H9 (cell line): ENCODE data around the gene PAPOLG. TPM values are rescaled to one million over a fixed set of nuclear protein-coding genes. Genes with fewer than 3 reads are reported as not detected.

Source experiments
- DNase-seq: peaks from one replicate; pipeline ENCODE4 v3.0.0-alpha.2; 2017
- H2AFZ ChIP-seq: one replicate; pipeline ENCODE4 v1.6.1; 2013; ENCODE audit warnings: mild to moderate bottlenecking, low read length, control low read depth, moderate library complexity
- H2AK5ac ChIP-seq: 2 replicates; pipeline ENCODE4 v1.6.1; 2013; ENCODE audit warnings: low read length, control low read depth, mixed read lengths; ENCODE audit not compliant: insufficient read length
- H2BK120ac ChIP-seq: one replicate; pipeline ENCODE4 v1.6.1; 2013; ENCODE audit warnings: low read depth, mild to moderate bottlenecking, low read length, control low read depth, inconsistent platforms; ENCODE audit not compliant: poor library complexity, severe bottlenecking
- H2BK12ac ChIP-seq: 2 replicates; pipeline ENCODE4 v1.6.1; 2013; ENCODE audit warnings: low read length, control low read depth, mixed read lengths, low read depth; ENCODE audit not compliant: insufficient read length
- H2BK15ac ChIP-seq: 2 replicates; pipeline ENCODE4 v1.6.1; 2013; ENCODE audit warnings: low read depth, low read length, control low read depth
- H2BK20ac ChIP-seq: one replicate; pipeline ENCODE4 v1.6.1; 2013; ENCODE audit warnings: low read depth, mild to moderate bottlenecking, low read length, control low read depth, inconsistent platforms; ENCODE audit not compliant: poor library complexity, severe bottlenecking
- H2BK5ac ChIP-seq: 2 replicates; pipeline ENCODE4 v1.6.1; 2013; ENCODE audit warnings: low read length, control low read depth, mixed read lengths; ENCODE audit not compliant: insufficient read length
- H3K14ac ChIP-seq: 2 replicates; pipeline ENCODE4 v1.6.1; 2013; ENCODE audit warnings: low read length, control low read depth; ENCODE audit not compliant: insufficient read depth
- H3K18ac ChIP-seq: 2 replicates; pipeline ENCODE4 v1.6.1; 2013; ENCODE audit warnings: low read depth, mild to moderate bottlenecking, mixed read lengths, low read length, control low read depth; ENCODE audit not compliant: insufficient read length
- H3K23ac ChIP-seq: 2 replicates; pipeline ENCODE4 v1.6.1; 2013; ENCODE audit warnings: low read length, control low read depth, mixed read lengths, low read depth; ENCODE audit not compliant: insufficient read length
- H3K23me2 ChIP-seq: 2 replicates; pipeline ENCODE4 v1.6.1; 2013; ENCODE audit warnings: low read depth, mild to moderate bottlenecking, mixed read lengths, low read length, control low read depth; ENCODE audit not compliant: insufficient read length, poor library complexity, severe bottlenecking
- H3K27ac ChIP-seq: 2 replicates; pipeline ENCODE4 v1.5.1; 2013; ENCODE audit warnings: low read length, control low read depth, mixed read lengths, low read depth; ENCODE audit not compliant: insufficient read length
- H3K27me3 ChIP-seq: 2 replicates; pipeline ENCODE4 v1.6.1; 2013; ENCODE audit warnings: low read length, control low read depth, inconsistent platforms; ENCODE audit not compliant: insufficient read depth
- H3K4ac ChIP-seq: 2 replicates; pipeline ENCODE4 v1.6.1; 2013; ENCODE audit warnings: low read depth, mild to moderate bottlenecking, control low read depth, inconsistent platforms, low read length, moderate library complexity
- H3K4me1 ChIP-seq: 2 replicates; pipeline ENCODE4 v1.6.1; 2013; ENCODE audit warnings: low read length, control low read depth, inconsistent platforms; ENCODE audit not compliant: insufficient read depth
- H3K4me2 ChIP-seq: 2 replicates; pipeline ENCODE4 v1.6.1; 2013; ENCODE audit warnings: low read length, control low read depth, mixed read lengths; ENCODE audit not compliant: insufficient read length, insufficient read depth
- H3K56ac ChIP-seq: 2 replicates; pipeline ENCODE4 v1.6.1; 2013; ENCODE audit warnings: low read depth, mild to moderate bottlenecking, mixed read lengths, low read length, control low read depth; ENCODE audit not compliant: insufficient read length
- H3K79me1 ChIP-seq: 2 replicates; pipeline ENCODE4 v1.6.1; 2013; ENCODE audit warnings: low read depth, mild to moderate bottlenecking, moderate library complexity, low read length, control low read depth, inconsistent platforms; ENCODE audit not compliant: insufficient read depth, poor library complexity, severe bottlenecking
- H3K79me2 ChIP-seq: 2 replicates; pipeline ENCODE4 v1.6.1; 2013; ENCODE audit warnings: low read length, control low read depth, inconsistent platforms; ENCODE audit not compliant: insufficient read depth
- H3K9ac ChIP-seq: 2 replicates; pipeline ENCODE4 v1.6.1; 2013; ENCODE audit warnings: low read length, control low read depth, mixed read lengths; ENCODE audit not compliant: insufficient read length; ENCODE audit errors: extremely low read depth
- H3K9me3 ChIP-seq: one replicate; pipeline ENCODE4 v1.6.1; 2013; ENCODE audit warnings: low read depth, low read length, inconsistent platforms; ENCODE audit not compliant: control insufficient read depth
- H3T11ph ChIP-seq: one replicate; pipeline ENCODE4 v1.6.1; 2013; ENCODE audit warnings: mild to moderate bottlenecking, low read length, control low read depth, inconsistent platforms
- H4K20me1 ChIP-seq: one replicate; pipeline ENCODE4 v1.6.1; 2013; ENCODE audit not compliant: control insufficient read depth, insufficient read length, insufficient read depth
- H4K5ac ChIP-seq: 2 replicates; pipeline ENCODE4 v1.6.1; 2013; ENCODE audit warnings: low read depth, mild to moderate bottlenecking, mixed read lengths, low read length, control low read depth; ENCODE audit not compliant: insufficient read length
- H4K8ac ChIP-seq: replicated peaks from 2 replicates; pipeline ENCODE4 v1.6.1; 2013; ENCODE audit warnings: low read length, control low read depth, mixed read lengths, low read depth; ENCODE audit not compliant: insufficient read length
- H4K91ac ChIP-seq: 2 replicates; pipeline ENCODE4 v1.6.1; 2013; ENCODE audit warnings: low read depth, mild to moderate bottlenecking, moderate library complexity, mixed read lengths, low read length, control low read depth; ENCODE audit not compliant: insufficient read length
- H3K27ac Mint-ChIP-seq, 3 experiments: 2 replicates in 2 of 3; 3 replicates in 1 of 3; pipeline ENCODE4 v1.8.0; 2020 to 2021; ENCODE audit warnings: mixed read lengths in 3 of 3, mild to moderate bottlenecking in 1 of 3, moderate library complexity in 1 of 3
- H3K27me3 Mint-ChIP-seq: 2 replicates; pipeline ENCODE4 v1.8.0; 2021; ENCODE audit warnings: low read depth, mild to moderate bottlenecking, moderate library complexity, mixed read lengths
- H3K36me3 Mint-ChIP-seq, 3 experiments: 2 replicates in 2 of 3; 3 replicates in 1 of 3; pipeline ENCODE4 v1.8.0; 2020 to 2021; ENCODE audit warnings: low read depth in 3 of 3, mixed read lengths in 3 of 3; ENCODE audit not compliant: insufficient read depth in 1 of 3
- H3K4me1 Mint-ChIP-seq, 2 experiments: 2 replicates each; pipeline ENCODE4 v1.8.0; 2020; ENCODE audit warnings: mixed read lengths in 2 of 2
- H3K4me3 Mint-ChIP-seq, 2 experiments: 2 replicates in 1 of 2; 3 replicates in 1 of 2; pipeline ENCODE4 v1.8.0; 2020 to 2021; ENCODE audit warnings: mild to moderate bottlenecking in 2 of 2, mixed read lengths in 2 of 2, moderate library complexity in 1 of 2
- H3K9me3 Mint-ChIP-seq, 2 experiments: 2 replicates in 1 of 2; 3 replicates in 1 of 2; pipeline ENCODE4 v1.8.0; 2020; ENCODE audit warnings: mild to moderate bottlenecking in 2 of 2, mixed read lengths in 2 of 2, moderate library complexity in 1 of 2
- CTCF ChIP-seq: fragments of 200-600 bp; sonication (generic); conservative IDR thresholded peaks from 3 replicates; pipeline ENCODE4 v1.8.0; 2021; ENCODE audit warnings: antibody characterized with exemption, mild to moderate bottlenecking
- WGBS: extraction: QIAGEN DNeasy Blood & Tissue Kit; methylation state at CpG from one replicate; pipeline ENCODE4 v1.1.7; 2013; ENCODE audit warnings: missing lambda C conversion rate, low lambda C conversion rate, mixed read lengths; ENCODE audit not compliant: insufficient read length; ENCODE audit errors: extremely low coverage; 5-methylcytosine and 5-hydroxymethylcytosine counted together
- total RNA-seq: library from RNA; stranded (reverse); gene quantifications from 2 replicates; pipeline ENCODE4 v1.2.1, GENCODE V29; 2021

The PAPOLG gene
- total RNA-seq, 1 experiment from 2014 or later = 19.2 TPM

GRCh38 chr2:60819155-60819862, 63.2 kb downstream of the PAPOLG start:
- Histone ChIP-seq H3K9ac (no peak overlapping the region), H3K9me3 (no peaks in the 10 kb centered on the region), H3K56ac (no peak overlapping the region), H3K4ac (no peak overlapping the region), H4K5ac (no peak overlapping the region), H2BK15ac (no peak overlapping the region), H2AFZ (no peak overlapping the region), H2BK5ac (no peak overlapping the region), H2BK120ac (no peak overlapping the region), H3K4me1 (no peaks in the 10 kb centered on the region), H4K8ac (no peak overlapping the region), H2BK12ac (no peak overlapping the region), H3K18ac (no peak overlapping the region), H3K4me2 (no peak overlapping the region), H3K79me1 (no peaks in the 10 kb centered on the region), H4K91ac (no peak overlapping the region), H3K27ac (no peak overlapping the region), H2BK20ac (no peak overlapping the region), H3K14ac (peak overlapping the region; percentile 29; the same call in 1 of the 2 replicates), H3K23me2 (no peaks in the 10 kb centered on the region), H2AK5ac (no peak overlapping the region), H3K27me3 (no peaks in the 10 kb centered on the region), H3T11ph (no peak overlapping the region), H4K20me1 (no peaks in the 10 kb centered on the region), H3K23ac (no peak overlapping the region), H3K79me2 (no peaks in the 10 kb centered on the region)
- no peak overlapping the region; a peak in 1 of 7 replicates for H3K27ac Mint-ChIP-seq
- peaks cover 18% of the 10 kb centered on the region for H3K27me3 Mint-ChIP-seq
- H3K36me3 Mint-ChIP-seq = no peaks in the 10 kb centered on the region
- H3K4me3 Mint-ChIP-seq = no peak overlapping the region
- H3K4me1 Mint-ChIP-seq = peaks cover 4 to 5% of the 10 kb centered on the region in 2 experiments; a peak in 1 of 4 replicates
- no peak for TF ChIP-seq CTCF
- no peaks in the 10 kb centered on the region for H3K9me3 Mint-ChIP-seq
- WGBS = no CpG with 5 or more reads among the region's 15 CpGs
- DNase-seq = no peak
